GM19099 (cell line): ENCODE data around the gene CTTNBP2.

Experiments
- POLR2A ChIP-seq: IDR thresholded peaks from 3 replicates; pipeline ENCODE4 v1.6.1; 2011; ENCODE audit warnings: low read depth; ENCODE audit not compliant: insufficient read length; ENCODE audit errors: extremely low read depth

The CTTNBP2 gene

DNA sequence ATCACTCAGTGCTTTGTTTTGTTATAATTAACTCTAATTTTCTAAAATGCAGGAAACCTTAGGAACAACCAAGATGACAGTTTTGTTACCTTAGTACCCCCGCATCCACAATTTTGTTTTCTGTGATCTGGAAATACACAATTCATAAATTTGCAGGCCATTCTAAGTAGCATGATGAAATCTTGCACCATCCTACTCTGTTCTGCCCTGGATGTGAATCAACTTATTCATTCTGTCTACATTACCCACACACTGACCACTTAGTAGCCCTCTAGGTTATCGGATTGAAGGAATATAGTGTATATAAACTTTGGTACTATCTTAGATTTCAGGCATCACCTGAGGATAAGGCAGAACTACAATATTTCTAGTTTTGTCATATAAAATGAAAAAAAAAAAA lies 155.9 kb downstream of the CTTNBP2 start:
- no peak for TF ChIP-seq POLR2A

DNA sequence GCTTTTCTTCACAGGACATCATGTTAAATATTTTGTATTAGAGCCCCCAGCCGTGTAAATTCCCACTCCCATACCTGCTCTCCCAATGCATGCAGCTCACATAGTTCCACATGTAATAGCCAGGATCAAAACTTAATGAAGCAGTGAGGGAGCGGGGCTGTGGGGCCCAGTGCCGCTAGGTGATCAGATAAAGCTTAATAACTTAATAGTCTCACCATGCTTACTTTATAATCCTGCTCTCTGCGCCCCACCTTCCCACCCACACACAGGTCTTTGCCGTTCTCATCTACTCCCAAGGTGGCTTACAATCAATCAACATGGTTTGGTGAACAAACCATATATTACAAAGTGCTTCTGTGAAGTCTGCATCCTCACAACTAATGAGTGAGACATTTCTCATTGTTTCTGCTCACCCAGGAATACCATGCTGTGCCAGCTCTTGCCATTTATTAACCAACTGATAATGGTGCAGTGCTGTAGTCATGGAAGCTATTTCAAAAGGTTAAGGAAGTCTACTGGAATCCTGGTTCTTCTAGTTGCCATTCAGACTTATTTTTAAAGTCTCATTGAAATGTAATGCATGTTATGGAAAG lies 156.4 kb downstream of the CTTNBP2 start:
- TF ChIP-seq POLR2A: no peak

- no peak for TF ChIP-seq POLR2A
Measured at GRCh38 chr7:117715784-117716445, 157.3 kb downstream of the CTTNBP2 start.

DNA sequence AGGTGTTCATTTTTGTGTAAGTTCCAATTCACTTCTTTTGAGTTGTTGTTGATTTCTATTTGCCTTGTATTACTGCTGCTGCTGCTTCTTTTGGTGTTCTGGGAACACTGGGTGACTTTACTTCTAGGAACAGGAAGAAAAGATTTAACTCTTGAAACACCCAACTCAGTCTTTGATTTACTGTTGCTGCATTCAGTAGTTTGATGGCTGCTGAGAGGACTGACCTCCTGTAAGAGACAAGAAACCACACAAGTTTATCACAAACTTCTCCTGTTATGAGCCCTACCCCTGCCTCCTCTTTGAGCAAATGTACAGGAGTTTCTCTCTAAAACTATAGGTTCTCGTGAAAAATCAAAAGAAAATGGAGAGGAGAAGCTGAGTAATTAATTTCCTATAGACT lies 161.7 kb downstream of the CTTNBP2 start:
- TF ChIP-seq POLR2A: no peak

- TF ChIP-seq POLR2A: no peak
Measured at GRCh38 chr7:117707080-117707479, 166.2 kb downstream of the CTTNBP2 start.

DNA sequence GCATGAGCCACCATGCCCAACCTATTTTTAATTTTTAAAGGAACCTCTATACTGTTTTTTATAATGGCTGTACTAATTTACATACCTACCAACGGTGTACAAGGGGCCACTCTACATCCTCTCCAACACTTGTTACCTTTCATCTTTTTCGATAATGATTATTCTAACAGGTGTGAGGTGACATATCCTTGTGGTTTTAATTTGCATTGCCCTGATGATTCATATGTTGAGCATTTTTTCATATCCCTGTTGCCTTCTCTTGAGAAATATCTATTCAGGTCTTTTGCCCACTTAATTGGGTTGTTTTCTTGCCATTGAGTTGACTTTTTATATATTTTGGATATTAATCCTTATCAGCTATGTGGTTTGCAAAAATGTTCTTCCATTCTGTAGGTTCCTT lies 167.0 kb downstream of the CTTNBP2 start:
- TF ChIP-seq POLR2A: no peak

DNA sequence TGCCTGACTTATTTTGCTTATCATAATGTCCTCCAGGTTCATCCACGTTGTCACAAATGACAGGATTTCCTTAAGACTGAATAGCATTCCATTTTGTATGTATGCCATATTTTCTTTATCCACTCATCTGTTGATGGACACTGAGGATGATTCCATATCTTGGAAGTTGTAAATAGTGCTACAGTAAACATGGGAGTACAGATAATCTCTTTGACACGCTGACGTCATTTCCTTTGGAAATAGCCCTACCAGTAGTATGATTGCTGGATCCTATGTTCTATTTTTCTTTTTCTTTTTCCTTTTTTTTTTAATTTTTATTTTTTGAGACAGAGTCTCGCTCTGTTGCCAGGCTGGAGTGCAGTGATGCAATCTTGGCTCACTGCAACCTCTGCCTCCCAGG lies 167.6 kb downstream of the CTTNBP2 start:
- no peak for TF ChIP-seq POLR2A

DNA sequence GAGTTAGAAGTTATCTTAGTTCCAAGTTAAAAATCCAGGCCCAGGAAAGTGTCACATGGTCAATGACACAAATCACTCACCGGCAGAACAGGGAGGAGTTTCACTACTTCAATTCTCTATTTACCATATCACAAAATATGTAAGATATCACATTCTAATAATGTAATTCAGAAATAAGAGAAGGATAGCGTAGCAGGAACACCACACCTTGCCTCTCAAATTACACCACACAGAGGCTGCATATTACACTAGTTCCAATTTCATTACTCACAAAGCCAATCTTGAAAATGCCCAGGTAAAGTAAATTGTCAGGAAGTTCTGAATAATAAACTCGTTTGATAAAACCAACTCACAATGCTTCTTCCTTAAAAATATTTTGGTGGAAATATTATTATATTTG lies 169.2 kb downstream of the CTTNBP2 start:
- TF ChIP-seq POLR2A: no peak

- no peak for TF ChIP-seq POLR2A
Measured at GRCh38 chr7:117698018-117698417, 175.2 kb downstream of the CTTNBP2 start.

DNA sequence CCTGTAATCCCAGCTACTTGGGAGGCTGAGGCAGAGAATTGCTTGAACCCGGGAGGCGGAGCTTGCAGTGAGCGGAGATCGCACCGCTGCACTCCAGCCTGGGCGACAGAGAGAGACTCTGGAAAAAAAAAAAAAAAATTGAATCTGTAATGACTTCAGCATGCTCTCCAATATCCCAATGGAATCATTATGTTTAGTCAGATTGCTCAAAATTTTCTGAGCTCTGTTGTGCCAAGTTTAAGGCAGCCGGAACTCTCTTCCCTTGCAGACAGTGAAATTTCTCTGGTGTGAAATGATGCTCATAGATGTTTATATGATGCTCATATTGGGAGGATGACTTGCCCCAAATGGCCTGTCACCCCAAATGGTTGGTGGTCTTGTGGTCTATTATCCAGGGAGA lies 180.9 kb downstream of the CTTNBP2 start:
- no peak for TF ChIP-seq POLR2A

DNA sequence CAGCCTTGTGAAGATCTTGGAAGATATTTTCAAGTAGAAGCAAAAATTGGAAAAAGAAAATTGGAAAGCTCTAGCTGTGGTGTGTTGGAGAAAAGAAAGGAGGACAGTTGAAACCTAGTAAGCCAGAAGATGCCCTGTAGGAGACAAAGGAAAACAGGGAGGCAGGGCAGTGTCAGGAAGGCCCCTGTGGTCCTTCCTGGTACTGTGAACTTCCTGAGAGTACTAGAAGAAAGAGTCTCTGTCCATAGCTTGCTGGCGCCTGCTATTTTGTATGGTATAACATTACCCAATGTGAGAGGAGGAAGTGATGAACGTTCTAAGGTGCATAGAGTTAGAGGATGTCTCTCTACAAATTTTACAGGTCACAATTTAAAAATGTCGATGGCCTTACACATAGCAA lies 183.1 kb downstream of the CTTNBP2 start:
- TF ChIP-seq POLR2A: no peak

GRCh38 chr7:117689406-117689805 lies 183.8 kb downstream of the CTTNBP2 start:
- no peak for TF ChIP-seq POLR2A

DNA sequence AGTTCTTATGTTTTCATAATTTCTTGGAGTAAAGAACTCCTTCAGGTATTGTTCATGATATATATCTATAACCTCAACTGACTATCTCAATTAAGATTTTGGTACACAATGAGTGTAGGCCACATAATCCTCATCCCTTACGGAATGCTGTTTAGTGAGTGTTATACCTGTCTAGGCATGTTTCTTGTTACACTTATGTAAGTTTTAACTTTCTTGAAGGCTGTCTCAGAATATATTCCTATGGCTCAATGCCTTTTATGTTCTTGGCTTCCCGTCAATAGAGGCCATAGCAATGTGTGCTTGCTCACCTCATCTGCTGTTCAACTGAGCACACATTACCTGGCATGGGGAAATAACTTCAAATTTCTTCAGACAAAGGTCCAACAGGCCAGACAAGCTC lies 185.1 kb downstream of the CTTNBP2 start:
- no peak for TF ChIP-seq POLR2A

DNA sequence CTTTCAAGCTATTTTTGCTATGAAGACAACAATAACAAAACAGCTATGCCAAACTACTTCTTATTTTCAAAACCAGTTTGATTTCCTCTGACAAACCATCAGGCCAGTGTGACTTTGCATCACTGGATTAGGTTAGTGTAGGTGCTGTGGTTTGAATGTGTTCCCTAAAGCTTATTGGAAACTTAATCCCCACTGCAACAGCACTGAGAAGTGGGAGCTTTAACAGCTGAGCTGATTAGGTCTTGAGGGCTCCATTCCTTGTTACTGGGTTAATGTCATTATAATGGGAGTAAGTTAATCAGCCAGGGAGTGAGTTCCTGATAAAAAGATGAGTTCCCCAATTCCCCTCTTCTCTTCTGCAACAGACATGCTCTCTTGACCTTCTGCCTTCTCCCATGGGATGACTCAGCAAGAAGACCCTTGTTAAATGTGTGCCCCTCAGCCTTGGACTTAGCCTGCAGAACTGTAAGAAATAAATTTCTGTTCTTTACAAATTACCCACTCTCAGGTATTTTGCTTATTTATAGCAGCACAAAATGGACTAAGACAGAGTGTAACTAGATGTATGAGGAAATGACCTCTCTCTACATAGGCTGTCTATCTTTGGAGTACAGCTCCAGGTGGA lies 186.8 kb downstream of the CTTNBP2 start:
- TF ChIP-seq POLR2A: no peak

- TF ChIP-seq POLR2A: no peak
Measured at GRCh38 chr7:117685795-117686194, 187.4 kb downstream of the CTTNBP2 start.

DNA sequence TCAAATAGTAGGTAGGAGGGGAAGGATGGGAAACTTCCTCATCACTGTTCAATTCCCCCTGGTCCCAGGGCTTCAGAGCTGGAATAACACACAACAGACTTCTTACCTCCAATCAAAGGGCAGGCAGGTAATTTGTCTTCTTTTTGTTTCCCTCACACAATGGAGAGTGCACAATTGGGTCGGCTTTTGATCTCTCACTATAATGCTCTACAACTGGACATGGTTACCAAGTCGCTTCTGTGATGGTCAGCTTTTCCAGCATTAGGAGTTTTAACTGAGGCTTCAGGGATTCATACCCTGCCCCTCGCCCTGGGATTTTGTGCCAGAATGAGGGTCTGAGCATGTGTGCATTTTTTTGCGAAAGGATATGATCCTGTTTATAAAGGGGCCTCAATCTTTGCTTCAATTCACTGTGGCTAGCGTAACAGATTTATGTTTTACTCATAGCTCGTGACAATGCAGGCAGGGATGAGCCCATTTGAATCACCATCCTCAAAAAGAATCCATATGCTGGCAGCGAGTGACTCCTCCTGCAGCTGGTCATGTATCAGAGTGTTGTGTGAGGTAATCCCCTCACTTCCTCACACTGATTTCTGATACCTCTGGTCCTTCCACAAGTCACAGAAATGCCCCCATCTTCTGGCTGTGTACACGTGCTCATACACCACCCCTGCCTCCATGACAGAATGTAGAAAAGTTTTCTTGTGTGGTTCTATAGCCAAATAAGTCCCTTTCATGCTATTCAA lies 189.6 kb downstream of the CTTNBP2 start:
- no peak for TF ChIP-seq POLR2A
